Erythroblast (primary cell): ENCODE measurements around the gene HIC1.

Experiments
- DNase-seq, 2 experiments: peaks; one replicate each; lab custom pipeline; 2025; lab: John Stamatoyannopoulos, UW
- GATA1 ChIP-seq: IDR thresholded peaks from 2 replicates; pipeline ENCODE4 v1.6.1; 2011; ENCODE audit warnings: low read depth, mild to moderate bottlenecking, control low read depth, low read length, moderate library complexity
- POLR2A ChIP-seq: IDR thresholded peaks from 2 replicates; pipeline ENCODE4 v1.6.1; 2011; ENCODE audit warnings: mild to moderate bottlenecking, low read length

The HIC1 gene

DNA sequence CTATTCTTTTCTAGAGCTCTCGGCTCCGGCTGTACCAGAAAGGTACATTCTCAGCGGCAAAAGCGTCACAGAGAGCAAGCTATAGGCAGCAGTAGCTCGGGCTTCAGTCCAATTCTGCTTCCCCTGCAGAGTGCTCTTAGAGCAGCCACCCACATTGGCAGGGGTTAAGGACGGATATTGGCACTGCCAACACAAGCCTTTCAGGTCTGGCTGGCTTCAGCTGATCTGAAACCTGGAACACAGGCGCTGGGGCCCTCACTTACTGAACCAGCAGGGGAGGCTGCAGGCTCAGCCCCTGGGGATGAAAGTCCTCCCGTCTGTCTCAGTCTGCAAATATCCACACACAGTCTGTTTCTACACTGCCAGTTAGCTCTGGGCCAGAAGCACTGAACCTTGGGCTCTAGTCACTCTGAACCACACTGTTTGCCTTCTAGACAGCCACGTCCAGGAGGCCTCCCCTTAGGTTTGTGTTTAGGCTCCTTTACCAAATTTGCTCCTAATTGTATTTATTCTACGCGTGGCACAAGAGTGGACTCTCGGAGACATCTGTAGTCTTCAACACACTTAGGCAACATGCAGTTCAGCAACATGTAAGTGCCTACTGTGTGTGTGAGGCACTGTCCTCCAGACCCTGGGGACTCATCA, 40.1 kb downstream of the HIC1 start:
- DNase-seq, result peak; percentile 14 to 26
- TF ChIP-seq POLR2A (no peak), GATA1 (no peak)

DNA sequence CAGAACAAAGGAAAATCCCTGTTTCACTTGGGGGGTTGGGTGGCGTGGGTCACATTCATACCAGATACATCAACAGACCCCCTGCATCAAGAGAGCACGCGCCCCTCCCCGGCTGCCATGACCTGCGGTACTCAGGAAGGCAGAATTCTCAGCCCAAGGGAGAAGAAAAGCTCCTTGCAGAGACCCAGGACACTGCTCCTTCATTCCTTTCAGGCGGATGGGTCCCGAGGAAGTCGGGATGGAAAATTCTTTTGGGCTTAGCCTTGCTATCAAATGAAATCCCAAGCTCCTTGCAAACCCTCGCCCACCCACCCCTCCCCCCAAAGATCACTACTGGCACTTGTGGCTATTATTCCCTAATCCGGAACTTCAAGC, 40.6 kb downstream of the HIC1 start:
- DNase-seq, result no peak

DNA sequence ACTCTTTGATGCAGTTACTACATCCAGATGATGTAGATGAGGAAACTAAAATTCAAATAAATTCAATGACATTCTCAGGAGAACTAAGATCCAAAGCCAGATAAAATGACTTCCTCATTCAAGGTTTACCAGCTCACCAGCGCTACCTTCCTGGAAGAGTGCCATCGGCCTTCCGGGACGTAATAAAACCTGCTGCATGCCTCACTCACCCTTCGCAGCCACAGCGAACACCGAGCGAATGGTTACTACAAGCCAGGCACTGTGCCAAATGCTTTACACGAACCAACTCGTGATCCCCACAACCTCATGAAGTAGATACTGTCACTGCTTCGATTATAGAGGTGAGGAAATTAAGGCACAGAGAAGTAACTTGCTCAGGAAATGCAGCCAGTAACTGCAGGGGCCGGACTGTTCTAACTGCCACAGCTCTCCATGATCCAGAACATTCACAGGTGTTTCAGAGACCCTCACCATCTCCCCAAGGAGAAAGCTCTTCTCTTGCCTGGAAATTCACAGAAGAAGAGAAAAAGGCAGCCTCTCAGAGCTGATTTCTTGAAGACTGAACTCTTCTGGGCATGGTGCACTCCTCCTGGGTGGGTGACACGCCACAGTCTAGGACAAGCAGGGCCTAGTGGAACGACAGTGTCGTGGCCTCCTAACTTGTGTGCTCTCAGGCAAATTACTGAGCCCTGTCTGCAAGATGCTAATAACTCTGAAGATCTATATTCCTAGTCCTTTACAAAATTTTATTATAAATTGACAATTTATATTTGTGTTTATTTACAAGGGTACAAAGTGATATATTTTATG, 46.8 kb downstream of the HIC1 start:
- no peak for DNase-seq
- TF ChIP-seq GATA1 (no peak), POLR2A (no peak)

More for the DNA sequence above, 40.6 kb downstream of the HIC1 start:
- TF ChIP-seq GATA1 (no peak), POLR2A (no peak)

DNA sequence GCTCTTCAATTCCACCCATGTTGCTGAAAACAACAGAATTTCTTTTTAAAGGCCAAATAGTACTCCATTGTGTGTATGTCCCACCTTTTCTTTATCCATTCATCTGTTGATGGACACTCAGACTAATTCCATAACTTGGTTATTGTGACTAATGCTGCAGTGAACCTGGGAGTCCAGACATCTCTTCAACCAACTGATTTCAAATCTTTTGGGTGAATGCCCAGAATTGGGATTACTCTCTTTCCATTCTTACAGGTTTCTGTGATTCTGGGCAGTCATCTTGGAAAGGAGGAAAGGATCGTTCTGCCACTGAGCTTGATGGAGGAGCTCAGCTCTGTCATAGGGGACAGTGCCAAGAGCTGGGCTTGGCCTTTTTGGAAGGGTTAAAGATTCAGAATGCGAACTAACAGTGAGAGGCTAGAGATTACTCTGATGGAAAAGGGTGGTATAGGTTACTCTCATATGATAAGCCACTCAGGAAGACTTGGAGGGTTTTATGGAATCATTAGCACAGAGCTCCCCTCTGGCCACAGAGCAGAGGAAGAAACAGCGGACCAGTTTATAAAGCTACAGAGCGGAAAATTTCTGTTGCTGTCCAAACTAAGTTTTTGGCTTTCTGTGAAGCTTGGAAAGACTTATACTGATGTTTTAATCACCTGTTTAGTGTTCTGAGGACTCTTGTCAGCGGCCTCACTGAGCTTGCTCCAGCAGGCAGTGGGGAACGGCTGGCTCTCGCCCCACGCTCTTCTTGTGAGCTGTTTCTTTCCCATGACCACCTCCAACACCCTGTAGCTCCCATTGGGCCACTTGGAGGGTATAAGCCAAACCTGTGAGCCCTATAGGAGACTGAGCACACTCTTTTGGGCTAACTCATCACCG, 48.3 kb downstream of the HIC1 start:
- no peak for DNase-seq
- TF ChIP-seq POLR2A, result no peak
- TF ChIP-seq GATA1, result no peak

DNA sequence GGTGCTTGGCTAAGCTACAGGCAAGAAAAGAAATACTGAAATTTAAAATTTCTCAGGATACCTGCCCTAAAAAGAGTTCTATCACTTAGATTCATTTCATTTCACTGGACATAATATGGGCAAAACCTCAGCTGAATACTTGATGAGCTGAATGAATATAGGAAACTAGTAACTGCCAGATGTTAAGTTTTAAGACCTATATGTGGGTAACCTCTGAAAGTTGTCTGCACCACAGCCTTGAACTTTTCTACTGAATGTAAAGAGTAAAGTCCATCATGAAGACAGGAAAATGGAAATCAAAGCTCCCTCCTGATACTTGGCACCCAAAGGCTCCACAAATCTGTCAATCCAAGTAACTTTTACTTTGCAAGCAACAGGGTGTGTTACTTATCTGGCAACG, 50.8 kb downstream of the HIC1 start:
- TF ChIP-seq POLR2A (no peak), GATA1 (no peak)
- no peak for DNase-seq

DNA sequence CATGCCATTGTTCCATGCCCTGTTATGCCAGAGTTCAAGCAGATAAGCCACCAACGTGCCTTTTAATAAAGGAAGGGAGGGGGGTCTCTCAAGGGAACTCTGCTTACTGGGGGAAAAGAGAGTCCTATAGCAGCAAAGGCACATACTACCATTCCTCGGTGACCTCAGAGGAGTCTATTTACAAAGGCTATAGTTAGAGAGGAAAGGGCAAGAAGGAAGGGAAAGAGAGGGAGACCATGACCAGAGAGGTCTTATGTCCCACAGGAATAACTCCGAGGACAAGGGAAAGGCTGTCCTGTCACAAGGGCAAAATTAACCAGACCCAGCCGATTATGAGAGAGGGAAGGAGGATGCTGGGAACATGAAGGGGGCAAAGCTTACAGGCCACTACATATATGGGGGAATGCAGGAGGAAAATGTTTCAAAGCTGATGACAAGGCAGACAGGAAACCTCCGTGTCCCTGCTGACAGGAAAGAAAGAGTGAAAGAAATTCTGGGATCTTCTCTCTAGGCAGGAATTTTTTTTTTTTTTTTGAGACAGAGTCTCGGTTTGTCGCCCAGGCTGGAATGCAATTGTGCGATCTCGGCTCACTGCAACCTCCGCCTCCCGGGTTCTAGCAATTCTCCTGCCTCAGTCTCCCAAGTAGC, 51.5 kb downstream of the HIC1 start:
- DNase-seq, result no peak
- no peak for TF ChIP-seq GATA1
- no peak for TF ChIP-seq POLR2A

DNA sequence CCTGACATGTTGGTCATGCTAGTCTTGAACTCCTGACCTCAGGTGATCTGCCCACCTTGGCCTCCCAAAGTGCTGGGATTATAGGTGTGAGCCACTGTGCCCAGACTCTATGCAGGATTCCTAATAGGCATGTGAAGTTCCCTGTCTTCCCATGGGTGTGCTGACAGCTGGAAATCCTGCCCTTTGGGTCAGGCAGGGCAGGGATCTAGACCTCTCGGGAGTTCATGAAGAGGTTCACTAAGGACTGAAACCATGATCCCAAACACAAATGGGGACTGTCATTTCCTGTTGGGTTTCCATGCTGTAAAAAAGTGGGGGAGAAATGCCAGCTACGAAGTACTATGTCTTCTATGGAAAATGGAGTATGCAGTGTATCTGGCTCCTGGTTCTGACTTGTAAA, 52.1 kb downstream of the HIC1 start:
- DNase-seq, result no peak
- TF ChIP-seq GATA1 (no peak), POLR2A (no peak)

DNA sequence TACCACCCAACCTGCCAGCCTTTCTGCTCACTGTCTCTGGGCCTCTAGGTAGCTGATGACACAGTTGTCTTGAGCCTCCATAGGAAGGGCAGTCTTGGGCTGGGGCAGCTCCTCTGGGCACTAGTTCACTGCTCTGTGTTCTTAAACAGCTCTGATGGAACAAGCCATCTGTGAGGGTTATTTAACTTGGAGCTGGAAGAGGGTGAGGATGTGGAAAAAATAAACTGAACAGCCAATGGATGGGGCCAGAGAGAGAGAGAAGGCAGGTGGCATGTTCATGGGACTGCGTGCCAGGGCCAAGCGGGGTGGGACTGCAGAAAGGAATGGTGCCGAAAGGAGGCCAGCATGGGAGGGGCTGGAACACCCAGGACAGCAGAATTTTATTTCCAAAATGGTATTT, 52.6 kb downstream of the HIC1 start:
- no peak for DNase-seq
- no peak for TF ChIP-seq POLR2A
- no peak for TF ChIP-seq GATA1

DNA sequence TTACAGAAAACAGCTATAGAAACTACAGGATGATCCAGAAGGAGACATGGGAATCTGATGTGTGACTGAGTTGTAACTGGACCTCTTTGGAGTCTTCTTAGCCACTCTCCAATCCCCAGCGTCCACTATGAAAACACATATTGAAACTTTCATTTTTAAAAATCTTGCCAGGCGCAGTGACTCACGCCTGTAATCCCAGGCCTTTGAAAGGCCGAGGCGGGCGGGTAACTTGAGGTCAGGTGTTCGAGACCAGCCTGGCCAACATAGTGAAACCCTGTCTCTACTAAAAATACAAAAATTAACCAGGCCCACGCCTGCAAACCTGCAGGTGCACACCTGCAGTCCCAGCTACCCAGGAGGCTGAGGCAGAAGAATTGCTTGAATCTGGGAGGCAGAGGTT, 53.3 kb downstream of the HIC1 start:
- TF ChIP-seq GATA1, result no peak
- TF ChIP-seq POLR2A, result no peak
- no peak for DNase-seq

DNA sequence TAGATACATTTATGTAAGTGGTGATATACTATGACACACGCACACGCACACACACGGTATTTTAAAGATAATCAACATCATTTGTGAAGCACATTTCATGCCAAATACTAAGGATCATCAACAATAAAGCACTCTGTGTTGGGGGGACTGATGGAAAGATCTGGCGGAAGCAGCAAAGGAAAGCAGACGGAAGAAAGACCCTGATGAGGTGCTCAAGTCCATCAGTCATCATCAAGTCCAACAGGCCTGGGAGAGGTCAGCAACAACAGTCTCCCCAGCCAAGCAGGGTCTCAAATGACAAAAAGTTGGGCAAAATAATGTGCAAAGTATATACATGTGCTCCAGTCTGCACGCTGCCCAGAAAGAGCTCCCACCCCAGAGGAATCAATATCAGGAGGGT, 55.5 kb downstream of the HIC1 start:
- no peak for DNase-seq
- TF ChIP-seq GATA1 (no peak), POLR2A (no peak)

DNA sequence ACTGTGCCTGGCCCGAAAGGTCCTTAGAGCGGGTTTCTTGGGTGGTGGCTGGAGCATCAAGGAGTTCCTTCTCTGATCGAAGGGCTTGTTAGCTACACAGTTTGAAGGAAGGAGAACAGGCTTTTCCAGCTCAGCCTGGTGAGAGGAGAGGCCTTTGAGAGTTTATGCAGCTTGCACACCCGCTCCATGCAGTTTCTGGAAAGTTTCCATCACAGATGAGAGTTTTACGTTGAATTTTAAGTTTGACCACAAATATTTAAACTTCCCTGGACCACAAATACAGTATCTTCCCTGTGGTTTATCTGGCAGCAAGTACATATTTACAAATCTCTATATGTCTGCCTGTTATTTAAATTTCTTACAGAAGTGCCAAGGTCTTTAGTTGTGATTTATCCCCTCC, 56.8 kb downstream of the HIC1 start:
- TF ChIP-seq POLR2A (no peak), GATA1 (no peak)
- DNase-seq, result no peak
